Measurements from ENCODE around the gene VPS4A. TPM values are rescaled to one million over a fixed set of nuclear protein-coding genes. Genes with fewer than 3 reads are reported as not detected.

The VPS4A gene
- total RNA-seq, 1 experiment from 2014 or later = 23.9 TPM

GRCh38 chr16:69340095-69340644 is 29.0 kb downstream of the VPS4A start:
- peaks cover 19% of the 10 kb centered on the region for H3K36me3 ChIP-seq (ENCODE audit: control insufficient read depth, insufficient read depth, low read length)
- intact Hi-C loops (cut with micrococcal nuclease; ENCODE audit: unreplicated experiment) (no loop called here), in situ Hi-C loops (cut with HindIII; ENCODE audit: low pct_unique_long_range_greater_than_20kb, low sequenced_read_pairs) (no loop called here)
- TF ChIP-seq, protein P1, sequence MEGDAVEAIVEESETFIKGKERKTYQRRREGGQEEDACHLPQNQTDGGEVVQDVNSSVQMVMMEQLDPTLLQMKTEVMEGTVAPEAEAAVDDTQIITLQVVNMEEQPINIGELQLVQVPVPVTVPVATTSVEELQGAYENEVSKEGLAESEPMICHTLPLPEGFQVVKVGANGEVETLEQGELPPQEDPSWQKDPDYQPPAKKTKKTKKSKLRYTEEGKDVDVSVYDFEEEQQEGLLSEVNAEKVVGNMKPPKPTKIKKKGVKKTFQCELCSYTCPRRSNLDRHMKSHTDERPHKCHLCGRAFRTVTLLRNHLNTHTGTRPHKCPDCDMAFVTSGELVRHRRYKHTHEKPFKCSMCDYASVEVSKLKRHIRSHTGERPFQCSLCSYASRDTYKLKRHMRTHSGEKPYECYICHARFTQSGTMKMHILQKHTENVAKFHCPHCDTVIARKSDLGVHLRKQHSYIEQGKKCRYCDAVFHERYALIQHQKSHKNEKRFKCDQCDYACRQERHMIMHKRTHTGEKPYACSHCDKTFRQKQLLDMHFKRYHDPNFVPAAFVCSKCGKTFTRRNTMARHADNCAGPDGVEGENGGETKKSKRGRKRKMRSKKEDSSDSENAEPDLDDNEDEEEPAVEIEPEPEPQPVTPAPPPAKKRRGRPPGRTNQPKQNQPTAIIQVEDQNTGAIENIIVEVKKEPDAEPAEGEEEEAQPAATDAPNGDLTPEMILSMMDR (IDR thresholded peaks at IDR 0.05) = no peak
- TF ChIP-seq, protein P2, sequence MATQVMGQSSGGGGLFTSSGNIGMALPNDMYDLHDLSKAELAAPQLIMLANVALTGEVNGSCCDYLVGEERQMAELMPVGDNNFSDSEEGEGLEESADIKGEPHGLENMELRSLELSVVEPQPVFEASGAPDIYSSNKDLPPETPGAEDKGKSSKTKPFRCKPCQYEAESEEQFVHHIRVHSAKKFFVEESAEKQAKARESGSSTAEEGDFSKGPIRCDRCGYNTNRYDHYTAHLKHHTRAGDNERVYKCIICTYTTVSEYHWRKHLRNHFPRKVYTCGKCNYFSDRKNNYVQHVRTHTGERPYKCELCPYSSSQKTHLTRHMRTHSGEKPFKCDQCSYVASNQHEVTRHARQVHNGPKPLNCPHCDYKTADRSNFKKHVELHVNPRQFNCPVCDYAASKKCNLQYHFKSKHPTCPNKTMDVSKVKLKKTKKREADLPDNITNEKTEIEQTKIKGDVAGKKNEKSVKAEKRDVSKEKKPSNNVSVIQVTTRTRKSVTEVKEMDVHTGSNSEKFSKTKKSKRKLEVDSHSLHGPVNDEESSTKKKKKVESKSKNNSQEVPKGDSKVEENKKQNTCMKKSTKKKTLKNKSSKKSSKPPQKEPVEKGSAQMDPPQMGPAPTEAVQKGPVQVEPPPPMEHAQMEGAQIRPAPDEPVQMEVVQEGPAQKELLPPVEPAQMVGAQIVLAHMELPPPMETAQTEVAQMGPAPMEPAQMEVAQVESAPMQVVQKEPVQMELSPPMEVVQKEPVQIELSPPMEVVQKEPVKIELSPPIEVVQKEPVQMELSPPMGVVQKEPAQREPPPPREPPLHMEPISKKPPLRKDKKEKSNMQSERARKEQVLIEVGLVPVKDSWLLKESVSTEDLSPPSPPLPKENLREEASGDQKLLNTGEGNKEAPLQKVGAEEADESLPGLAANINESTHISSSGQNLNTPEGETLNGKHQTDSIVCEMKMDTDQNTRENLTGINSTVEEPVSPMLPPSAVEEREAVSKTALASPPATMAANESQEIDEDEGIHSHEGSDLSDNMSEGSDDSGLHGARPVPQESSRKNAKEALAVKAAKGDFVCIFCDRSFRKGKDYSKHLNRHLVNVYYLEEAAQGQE (IDR thresholded peaks at IDR 0.05; ENCODE audit: insufficient read depth in 1 of 2, low read depth in 2 of 2, low read length in 1 of 2) = no peak
- TF ChIP-seq POLR2AphosphoS5 (IDR thresholded peaks at IDR 0.05; ENCODE audit: low read depth, low read length) = no peak
- DNase-seq (ENCODE audit: low read depth, low spot score) (no peak), ATAC-seq (no peak)
- peak overlapping the region; percentile 93 for H3K27ac ChIP-seq (ENCODE audit: low read length)
- ChIA-PET POLR2A (interaction anchor here (0.5 kb wide), 1 partner anchor 232 kb away, joined by 5 read pairs; no protein-coding TSS in a partner anchor), CTCF (no interaction called here)
- no TSS peak for BruUV-seq (replicated peaks)
- peaks cover 17% of the 10 kb centered on the region; the same call in 1 of the 2 replicates for H3K4me1 ChIP-seq (ENCODE audit: control insufficient read depth, insufficient read depth, low read length)
- no peaks in the 10 kb centered on the region for H3K9me3 ChIP-seq (ENCODE audit: control insufficient read depth, insufficient read depth, low read depth, low read length)
- no peaks in the 10 kb centered on the region for H3K27me3 ChIP-seq (ENCODE audit: control insufficient read depth, insufficient read depth, low read length)
- H3K4me3 ChIP-seq (ENCODE audit: low read depth in 2 of 2, low read length in 2 of 2) = peak overlapping the region; percentile 93 to 95

DNA sequence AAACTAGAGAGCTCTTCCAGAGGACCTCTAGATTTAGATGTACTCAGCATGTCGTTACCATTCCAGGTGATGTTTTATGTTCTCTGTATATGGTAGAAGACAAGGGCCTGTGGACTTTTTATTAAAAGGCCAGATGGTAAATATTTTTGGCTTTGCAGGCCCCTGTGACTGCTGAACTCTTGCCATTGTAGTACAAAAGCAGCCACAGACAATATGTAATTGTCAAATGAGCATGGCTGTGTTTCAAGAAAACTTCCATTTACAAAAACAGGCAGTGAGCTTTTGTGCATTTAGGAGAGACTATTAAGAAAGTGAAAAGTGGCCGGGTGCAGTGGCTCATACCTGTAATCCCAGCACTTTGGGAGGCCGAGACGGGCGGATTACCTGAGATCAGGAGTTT is 33.0 kb downstream of the VPS4A start:
- Histone ChIP-seq H3K4me3 (ENCODE audit: low read depth in 2 of 2, low read length in 2 of 2) (no peak overlapping the region), H3K27me3 (ENCODE audit: control insufficient read depth, insufficient read depth, low read length) (no peaks in the 10 kb centered on the region), H3K27ac (ENCODE audit: low read length) (no peak overlapping the region), H3K9me3 (ENCODE audit: control insufficient read depth, insufficient read depth, low read depth, low read length) (no peaks in the 10 kb centered on the region), H3K36me3 (ENCODE audit: control insufficient read depth, insufficient read depth, low read length) (peaks cover 16% of the 10 kb centered on the region), H3K4me1 (ENCODE audit: control insufficient read depth, insufficient read depth, low read length) (peaks cover 13% of the 10 kb centered on the region; the same call in 1 of the 2 replicates)
- CTCF ChIA-PET = no interaction called here
- POLR2A ChIA-PET = no interaction called here
- intact Hi-C loops (cut with micrococcal nuclease; ENCODE audit: unreplicated experiment) = no loop called here
- no TSS peak for BruUV-seq (replicated peaks)
- DNase-seq (ENCODE audit: low read depth, low spot score) (no peak), ATAC-seq (no peak)
- in situ Hi-C loops (cut with HindIII; ENCODE audit: low pct_unique_long_range_greater_than_20kb, low sequenced_read_pairs) = no loop called here
- TF ChIP-seq TCF7L2 (IDR thresholded peaks at IDR 0.05; ENCODE audit: low read depth, low read length) (no peak), SIN3A (IDR thresholded peaks at IDR 0.05; ENCODE audit: borderline replicate concordance, insufficient read depth, low read depth, low read length) (no peak), POLR2AphosphoS5 (IDR thresholded peaks at IDR 0.05; ENCODE audit: low read depth, low read length) (no peak)
- TF ChIP-seq, protein P1 (IDR thresholded peaks at IDR 0.05) = no peak
- TF ChIP-seq, protein P2 (IDR thresholded peaks at IDR 0.05; ENCODE audit: insufficient read depth in 1 of 2, low read depth in 2 of 2, low read length in 1 of 2) = no peak
